Lung (tissue), 12 donors: ENCODE data around the gene GOLT1A. TPM values are rescaled to one million over a fixed set of nuclear protein-coding genes. Genes with fewer than 3 reads are reported as not detected.

Experiments used
- ATAC-seq: fragments of 200-7000 bp; cut with Tn5 transposase; one replicate; pipeline ENCODE4 v1.9.1; 2020; ENCODE audit warnings: moderate number of reproducible peaks; ENCODE audit not compliant: insufficient read depth, low FRiP score
- DNase-seq, 3 donors: peaks; one replicate each; pipeline ENCODE4 v3.0.0-alpha.2; 2013 to 2017
- H3K27ac ChIP-seq, 2 donors: one replicate each; pipeline ENCODE4 v1.5.1; 2013; ENCODE audit warnings: mild to moderate bottlenecking in 2 of 2, moderate library complexity in 2 of 2, control low read depth in 1 of 2, inconsistent platforms in 1 of 2, low read depth in 1 of 2, low read length in 1 of 2
- H3K27me3 ChIP-seq, 3 donors: one replicate each; pipeline ENCODE4 v1.5.1; 2013; ENCODE audit warnings: low read length in 2 of 3; ENCODE audit not compliant: control insufficient read depth in 3 of 3, insufficient read depth in 3 of 3
- H3K36me3 ChIP-seq, 4 donors: one replicate each; pipeline ENCODE4 v1.5.1; 2013; ENCODE audit warnings: low read length in 4 of 4, mild to moderate bottlenecking in 1 of 4, moderate library complexity in 1 of 4; ENCODE audit not compliant: control insufficient read depth in 4 of 4, insufficient read depth in 4 of 4
- H3K4me1 ChIP-seq, 5 donors: one replicate each; pipeline ENCODE4 v1.5.1; 2013; ENCODE audit warnings: low read length in 5 of 5, mild to moderate bottlenecking in 2 of 5, moderate library complexity in 1 of 5; ENCODE audit not compliant: control insufficient read depth in 5 of 5, insufficient read depth in 5 of 5
- H3K4me3 ChIP-seq: one replicate; pipeline ENCODE4 v1.5.1; 2013; ENCODE audit warnings: mild to moderate bottlenecking, control low read depth, moderate library complexity
- H3K9ac ChIP-seq, 2 donors: one replicate each; pipeline ENCODE4 v1.5.1; 2013; ENCODE audit warnings: low read length in 2 of 2, control low read depth in 1 of 2; ENCODE audit not compliant: insufficient read depth in 1 of 2
- H3K9me3 ChIP-seq, 4 donors: one replicate each; pipeline ENCODE4 v1.5.1; 2013; ENCODE audit warnings: low read length in 3 of 4, mild to moderate bottlenecking in 1 of 4, moderate library complexity in 1 of 4; ENCODE audit not compliant: control insufficient read depth in 4 of 4, insufficient read depth in 3 of 4
- WGBS, 2 donors: extraction: QIAGEN DNeasy Blood & Tissue Kit; methylation state at CpG; one replicate each; pipeline ENCODE4 v1.1.7; 2013; 5-methylcytosine and 5-hydroxymethylcytosine counted together
- polyA plus RNA-seq, 2 donors: library from polyadenylated mRNA; stranded (reverse); fragments of 200-250 nt; gene quantifications; one replicate each; pipeline ENCODE4 v1.2.1, GENCODE V29; 2013
- total RNA-seq, 2 donors: library from RNA; depleted of rRNA in 1 of 2; stranded (reverse); fragments of >200 nt in 1 of 2; gene quantifications; one replicate each; pipeline ENCODE4 v1.2.1, GENCODE V29; 2014 to 2021
- TF ChIP-seq, protein P1 (sequence below): IDR thresholded peaks from 2 replicates; pipeline ENCODE4 v1.5.1; 2012; ENCODE audit warnings: mild to moderate bottlenecking; ENCODE audit errors: control extremely low read depth, extremely low read depth
- donor health status: control.
- donor health status: control.
- donor health status: Bipolar disorder and iron deficiency.
- donor health status: healthy.
- donor health status: DM: yes; HTN: yes; CAD: no.

The GOLT1A gene
- total and polyA plus RNA-seq, 4 donors, result 4.1 to 23.8 (median 7.7) TPM

DNA sequence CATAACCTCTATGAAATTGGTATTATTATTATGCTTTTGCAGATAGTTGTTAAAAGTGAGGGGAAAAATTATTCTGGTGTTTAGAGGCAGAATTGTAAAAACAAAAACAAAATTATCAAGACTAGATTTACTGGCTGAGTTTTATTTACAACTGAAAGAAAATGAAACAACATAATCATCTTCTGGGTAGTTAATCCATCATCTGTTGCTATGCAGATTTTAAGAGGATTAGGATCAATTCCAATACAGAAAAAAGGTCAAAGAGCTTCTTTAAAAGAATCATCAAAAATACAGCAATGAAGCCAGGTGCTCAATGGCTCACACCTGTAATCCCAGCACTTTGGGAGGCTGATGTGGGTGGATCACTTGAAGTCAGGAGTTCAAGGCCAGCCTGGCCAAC, 8.3 kb downstream of the GOLT1A start:
- Histone ChIP-seq H3K27ac (no peak overlapping the region), H3K4me1 (peaks cover 0 to 4% (median 0%) of the 10 kb centered on the region in 5 donors), H3K4me3 (no peak overlapping the region), H3K9ac (no peak overlapping the region), H3K36me3 (no peaks in the 10 kb centered on the region), H3K9me3 (no peaks in the 10 kb centered on the region), H3K27me3 (peaks cover 0 to 3% (median 2%) of the 10 kb centered on the region in 3 donors)
- DNase-seq, result no peak
- no peak for ATAC-seq
- TF ChIP-seq, protein P1, sequence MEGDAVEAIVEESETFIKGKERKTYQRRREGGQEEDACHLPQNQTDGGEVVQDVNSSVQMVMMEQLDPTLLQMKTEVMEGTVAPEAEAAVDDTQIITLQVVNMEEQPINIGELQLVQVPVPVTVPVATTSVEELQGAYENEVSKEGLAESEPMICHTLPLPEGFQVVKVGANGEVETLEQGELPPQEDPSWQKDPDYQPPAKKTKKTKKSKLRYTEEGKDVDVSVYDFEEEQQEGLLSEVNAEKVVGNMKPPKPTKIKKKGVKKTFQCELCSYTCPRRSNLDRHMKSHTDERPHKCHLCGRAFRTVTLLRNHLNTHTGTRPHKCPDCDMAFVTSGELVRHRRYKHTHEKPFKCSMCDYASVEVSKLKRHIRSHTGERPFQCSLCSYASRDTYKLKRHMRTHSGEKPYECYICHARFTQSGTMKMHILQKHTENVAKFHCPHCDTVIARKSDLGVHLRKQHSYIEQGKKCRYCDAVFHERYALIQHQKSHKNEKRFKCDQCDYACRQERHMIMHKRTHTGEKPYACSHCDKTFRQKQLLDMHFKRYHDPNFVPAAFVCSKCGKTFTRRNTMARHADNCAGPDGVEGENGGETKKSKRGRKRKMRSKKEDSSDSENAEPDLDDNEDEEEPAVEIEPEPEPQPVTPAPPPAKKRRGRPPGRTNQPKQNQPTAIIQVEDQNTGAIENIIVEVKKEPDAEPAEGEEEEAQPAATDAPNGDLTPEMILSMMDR, result no peak

DNA sequence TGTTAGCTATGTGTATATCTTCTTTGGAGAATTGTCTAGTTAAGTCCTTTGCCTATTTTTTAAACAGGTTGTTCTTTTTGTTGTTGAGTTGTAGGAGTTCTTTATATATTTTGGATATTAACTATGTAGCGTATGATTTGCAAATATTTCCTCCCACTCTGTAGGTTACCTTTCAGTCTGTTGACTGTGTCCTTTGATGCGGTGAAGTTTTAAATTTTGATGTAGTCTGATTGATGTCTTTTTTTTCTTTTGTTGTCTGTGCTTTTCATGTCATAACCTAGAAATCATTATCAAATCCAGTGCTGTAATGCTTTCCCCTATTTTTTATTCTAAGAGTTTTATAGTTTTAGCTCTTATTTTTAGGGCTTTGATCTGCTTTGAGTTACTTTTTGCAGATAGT, 8.8 kb downstream of the GOLT1A start:
- no peak overlapping the region for H3K27ac ChIP-seq
- H3K9me3 ChIP-seq, result no peaks in the 10 kb centered on the region
- ATAC-seq (no peak), DNase-seq (no peak)
- WGBS, 2 donors, result 89 to 94% methylated on average over 2 of the region's 2 CpGs
- TF ChIP-seq, protein P1, result no peak
- H3K27me3 ChIP-seq, result peaks cover 0 to 3% (median 2%) of the 10 kb centered on the region in 3 donors
- H3K4me1 ChIP-seq, result peaks cover 0 to 4% (median 0%) of the 10 kb centered on the region in 5 donors
- no peak overlapping the region for H3K9ac ChIP-seq
- no peak overlapping the region for H3K4me3 ChIP-seq
- no peaks in the 10 kb centered on the region for H3K36me3 ChIP-seq

DNA sequence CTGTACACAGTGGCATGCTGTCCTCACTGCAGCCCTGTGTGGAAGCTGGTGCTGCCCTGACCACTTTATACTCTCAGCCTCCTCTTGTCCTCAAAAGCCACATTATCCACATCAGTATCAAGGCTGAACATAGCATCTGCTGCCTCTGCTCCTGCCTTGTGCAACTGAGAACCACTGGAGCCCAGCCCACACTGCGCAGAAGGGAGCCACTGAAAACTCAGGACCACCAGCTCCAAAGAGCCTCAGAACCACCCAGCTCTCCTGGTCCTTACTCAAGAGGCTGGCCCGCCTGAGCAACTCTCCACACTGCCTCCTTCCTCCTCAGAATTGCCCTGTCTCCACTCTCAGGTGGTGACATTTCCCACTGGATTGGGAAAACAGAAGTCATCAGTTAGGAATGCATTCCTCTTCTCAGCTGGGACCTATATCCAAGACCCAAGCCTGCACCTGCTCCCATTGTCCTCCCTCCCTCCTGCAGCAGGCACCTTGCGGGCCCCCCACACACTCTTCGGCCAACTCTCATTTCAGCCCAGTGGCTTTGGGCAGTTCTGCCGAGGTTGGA, 10.5 kb downstream of the GOLT1A start:
- peaks cover 0 to 3% (median 2%) of the 10 kb centered on the region in 3 donors for H3K27me3 ChIP-seq
- H3K4me1 ChIP-seq, result peaks cover 0 to 6% (median 0%) of the 10 kb centered on the region in 5 donors
- TF ChIP-seq, protein P1, result no peak
- DNase-seq (no peak), ATAC-seq (no peak)
- H3K9me3 ChIP-seq, result no peaks in the 10 kb centered on the region
- H3K27ac ChIP-seq, result no peak overlapping the region
- WGBS, 2 donors, result 88 to 93% methylated on average over 5 of the region's 5 CpGs
- H3K36me3 ChIP-seq, result no peaks in the 10 kb centered on the region
- no peak overlapping the region for H3K9ac ChIP-seq
- H3K4me3 ChIP-seq, result no peak overlapping the region

DNA sequence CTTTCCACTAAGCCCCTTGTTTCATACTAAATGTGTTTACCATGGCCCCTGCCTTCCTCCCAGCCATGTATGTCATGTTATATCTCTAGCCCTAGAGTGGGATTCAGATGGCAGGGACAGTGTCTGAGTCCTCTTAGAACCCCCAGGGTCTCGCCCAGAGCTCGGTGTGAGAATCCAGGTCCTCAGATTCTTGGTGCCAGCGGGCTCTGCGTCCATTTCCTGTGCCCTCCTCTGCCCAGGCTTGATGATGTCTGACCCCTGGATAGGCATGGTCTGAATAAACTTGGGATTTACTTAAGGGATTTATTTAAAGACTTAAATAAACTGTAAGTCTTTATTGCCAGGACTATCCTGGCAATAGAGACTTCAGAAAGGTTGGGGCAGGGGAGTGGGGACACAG, 11.3 kb downstream of the GOLT1A start:
- DNase-seq (no peak), ATAC-seq (no peak)
- no peaks in the 10 kb centered on the region for H3K36me3 ChIP-seq
- TF ChIP-seq, protein P1, result no peak
- no peak overlapping the region for H3K9ac ChIP-seq
- H3K9me3 ChIP-seq, result no peaks in the 10 kb centered on the region
- peaks cover 0 to 3% (median 2%) of the 10 kb centered on the region in 3 donors for H3K27me3 ChIP-seq
- 84 to 94% methylated on average over 4 of the region's 4 CpGs for WGBS, 2 donors
- H3K27ac ChIP-seq, result no peak overlapping the region
- H3K4me3 ChIP-seq, result no peak overlapping the region
- peaks cover 0 to 6% (median 0%) of the 10 kb centered on the region in 5 donors for H3K4me1 ChIP-seq
